ENCODE results near the gene ZNF705A.
A peak's percentile ranks its signal among the peaks of the same experiment; 100 is the strongest.
"Not testable (repeated sequence)": the region's sequence is repeated elsewhere in the genome, so short reads cannot be mapped to it uniquely, and the experiment has no call there.

ZNF705A gene

DNA sequence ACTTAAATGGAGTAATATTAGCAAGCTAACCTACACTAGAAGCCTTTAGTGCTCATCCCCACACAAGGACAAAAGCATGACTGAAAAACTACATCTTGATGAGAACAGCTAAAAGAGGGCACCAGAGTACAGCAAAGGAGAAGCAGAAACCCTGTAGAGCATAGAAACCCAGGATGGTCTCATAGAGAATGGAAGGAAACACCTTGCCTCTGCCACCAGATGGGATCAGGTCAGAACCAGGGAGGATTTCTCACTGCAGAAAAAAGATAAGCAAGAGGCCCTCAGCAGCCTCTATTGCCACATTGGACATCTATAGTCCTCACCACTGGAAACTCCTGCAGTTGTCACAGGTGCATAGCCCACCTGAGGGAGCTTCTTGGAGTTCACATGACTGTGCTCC is 13.6 kb upstream of the ZNF705A start:
- TF ChIP-seq, protein P1, sequence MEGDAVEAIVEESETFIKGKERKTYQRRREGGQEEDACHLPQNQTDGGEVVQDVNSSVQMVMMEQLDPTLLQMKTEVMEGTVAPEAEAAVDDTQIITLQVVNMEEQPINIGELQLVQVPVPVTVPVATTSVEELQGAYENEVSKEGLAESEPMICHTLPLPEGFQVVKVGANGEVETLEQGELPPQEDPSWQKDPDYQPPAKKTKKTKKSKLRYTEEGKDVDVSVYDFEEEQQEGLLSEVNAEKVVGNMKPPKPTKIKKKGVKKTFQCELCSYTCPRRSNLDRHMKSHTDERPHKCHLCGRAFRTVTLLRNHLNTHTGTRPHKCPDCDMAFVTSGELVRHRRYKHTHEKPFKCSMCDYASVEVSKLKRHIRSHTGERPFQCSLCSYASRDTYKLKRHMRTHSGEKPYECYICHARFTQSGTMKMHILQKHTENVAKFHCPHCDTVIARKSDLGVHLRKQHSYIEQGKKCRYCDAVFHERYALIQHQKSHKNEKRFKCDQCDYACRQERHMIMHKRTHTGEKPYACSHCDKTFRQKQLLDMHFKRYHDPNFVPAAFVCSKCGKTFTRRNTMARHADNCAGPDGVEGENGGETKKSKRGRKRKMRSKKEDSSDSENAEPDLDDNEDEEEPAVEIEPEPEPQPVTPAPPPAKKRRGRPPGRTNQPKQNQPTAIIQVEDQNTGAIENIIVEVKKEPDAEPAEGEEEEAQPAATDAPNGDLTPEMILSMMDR (conservative IDR thresholded peaks at IDR 0.05; ENCODE audit: low read depth, low read length), result no peak
- no peak overlapping the region for H3K4me3 ChIP-seq (ENCODE audit: low read length)
- no peak for DNase-seq (ENCODE audit: low read depth)

DNA sequence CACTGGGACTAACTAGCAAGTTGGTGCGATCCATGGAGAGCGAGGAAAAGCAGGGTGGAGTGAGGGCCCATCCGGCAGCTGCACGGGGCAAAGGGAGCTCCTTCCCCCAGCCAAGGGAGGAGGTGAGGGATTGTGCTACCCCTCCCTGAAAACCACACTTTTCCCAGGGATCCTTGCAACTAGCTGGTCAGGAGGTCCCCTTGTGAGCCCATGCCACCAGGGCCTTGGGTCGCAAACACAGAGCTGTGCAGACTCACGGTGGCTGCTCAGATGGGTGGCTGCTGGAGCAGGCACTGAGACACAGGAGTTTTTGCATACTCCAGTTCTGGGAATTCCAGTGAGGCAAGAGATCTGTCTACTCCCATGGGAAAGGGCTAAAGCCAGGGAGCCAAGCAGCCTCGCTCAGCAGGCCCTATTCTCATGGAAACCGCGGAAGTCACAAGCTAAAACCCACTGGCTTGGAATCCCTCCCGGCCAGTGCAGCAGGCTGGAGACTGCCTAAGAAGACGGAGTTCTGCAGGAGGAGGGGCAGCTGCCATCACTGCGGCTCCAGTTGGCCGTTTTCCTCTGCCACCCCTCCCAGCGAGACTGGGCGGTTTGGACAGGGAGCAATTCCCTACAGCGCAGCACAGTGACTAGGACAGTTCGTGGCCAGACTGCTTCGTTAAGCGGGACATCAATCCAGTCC is 10.9 kb upstream of the ZNF705A start:
- DNase-seq (ENCODE audit: low read depth), result peak; percentile 72
- peak overlapping the region; percentile 26 for H3K4me3 ChIP-seq (ENCODE audit: low read length)
- TF ChIP-seq, protein P1 (conservative IDR thresholded peaks at IDR 0.05; ENCODE audit: low read depth, low read length), result no peak

DNA sequence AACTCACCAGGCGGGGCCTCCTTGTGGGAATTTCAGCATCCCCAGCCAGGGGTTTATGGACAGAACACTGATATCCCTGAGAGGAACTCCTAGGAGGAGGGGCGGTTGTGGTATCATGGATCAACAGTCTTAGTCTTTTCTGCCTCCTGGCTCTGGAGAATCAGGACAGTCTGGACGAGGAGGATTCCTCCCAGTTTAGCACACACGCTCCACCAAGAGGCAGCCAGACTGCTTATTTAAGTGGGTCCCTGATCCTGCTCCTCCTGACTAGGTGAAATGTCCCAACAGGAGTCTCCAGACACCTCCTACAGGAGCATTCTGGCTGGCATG is 10.4 kb upstream of the ZNF705A start:
- TF ChIP-seq, protein P1 (conservative IDR thresholded peaks at IDR 0.05; ENCODE audit: low read depth, low read length), result no peak
- no peak for DNase-seq (ENCODE audit: low read depth)
- H3K4me3 ChIP-seq (ENCODE audit: low read length), result peak overlapping the region; percentile 26

GRCh38 chr12:8154526-8154925 is 2.3 kb upstream of the ZNF705A start:
- DNase-seq (ENCODE audit: low read depth), result no peak
- no peak overlapping the region for H3K4me3 ChIP-seq (ENCODE audit: low read length)
- TF ChIP-seq, protein P1 (conservative IDR thresholded peaks at IDR 0.05; ENCODE audit: low read depth, low read length), result no peak

GRCh38 chr12:8156416-8156815 is 399 bp upstream of the ZNF705A start:
- no peak for DNase-seq (ENCODE audit: low read depth)
- no peak overlapping the region for H3K4me3 ChIP-seq (ENCODE audit: low read length)
- TF ChIP-seq, protein P1 (conservative IDR thresholded peaks at IDR 0.05; ENCODE audit: low read depth, low read length), result no peak

DNA sequence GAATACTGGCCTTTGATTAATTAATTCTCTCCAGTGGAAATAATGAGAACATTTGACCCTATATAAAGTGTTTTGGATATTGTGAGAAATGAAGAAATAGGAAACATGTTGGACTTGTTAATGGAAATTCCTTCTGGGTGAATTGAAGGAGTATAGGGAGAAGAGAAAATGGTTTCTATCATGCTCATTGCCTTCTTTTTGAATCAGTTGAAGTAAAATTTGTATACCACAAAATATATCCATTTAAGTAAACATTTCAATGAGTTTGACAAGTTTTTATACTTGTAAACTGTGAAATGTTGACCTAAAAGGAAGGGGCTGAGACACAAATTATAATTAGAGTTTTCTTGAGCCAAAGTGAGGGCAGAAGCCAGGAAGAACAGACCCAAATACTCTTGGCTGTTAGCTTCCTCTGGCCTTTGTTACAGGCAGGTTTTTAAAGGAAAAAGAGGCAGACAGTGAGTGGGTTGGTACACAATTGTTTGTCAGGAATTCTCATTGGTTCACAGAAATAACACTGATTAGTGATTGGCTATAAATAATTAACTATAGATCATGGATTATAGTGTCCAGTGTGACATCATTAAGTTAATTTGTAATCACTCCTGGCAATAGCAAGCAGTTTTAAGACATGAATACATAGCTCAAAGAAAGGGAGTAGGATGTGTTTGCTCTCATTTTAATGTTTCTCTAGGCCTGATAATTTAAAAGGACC is 826 bp downstream of the ZNF705A start:
- no peak for DNase-seq (ENCODE audit: low read depth)
- TF ChIP-seq, protein P1 (conservative IDR thresholded peaks at IDR 0.05; ENCODE audit: low read depth, low read length), result no peak
- H3K4me3 ChIP-seq (ENCODE audit: low read length), result no peak overlapping the region

- not testable (repeated sequence) for DNase-seq (ENCODE audit: low read depth); H3K4me3 ChIP-seq (ENCODE audit: low read length)
These were observed 16.1 kb downstream of the ZNF705A start for GRCh38 chr12:8172911-8173310.

All from retinal pigment epithelial cell (primary cell).